A549 (cell line): ENCODE data around the gene KRT71. TPM values are rescaled to one million over a fixed set of nuclear protein-coding genes. Genes with fewer than 3 reads are reported as not detected.

ENCODE experiments used
- ATAC-seq, 2 experiments: fragments of 200-7000 bp in 1 of 2; fragments of >200 bp in 1 of 2; cut with Nextera tagmentation in 1 of 2; cut with Tn5 transposase in 1 of 2; 3 replicates each; pipeline versions ENCODE4 v1.8.0 to v1.9.1; 2018 to 2020; ENCODE audit warnings: mild to moderate bottlenecking in 1 of 2, moderate library complexity in 1 of 2
- CTCF ChIA-PET: fragments of 300-600 bp; sonication (Branson Sonifier 250); formaldehyde crosslinking; extraction: SDS; loops from one replicate; lab custom pipeline; 2021; ENCODE audit warnings: antibody characterized with exemption, inconsistent platforms; lab: Yijun Ruan, JAX
- POLR2A ChIA-PET: fragments of 350-600 bp; formaldehyde crosslinking; extraction: SDS; loops from one replicate; lab custom pipeline; 2021; ENCODE audit warnings: antibody characterized with exemption, inconsistent platforms; lab: Yijun Ruan, JAX
- DNase-seq, 2 experiments: peaks; one replicate each; pipeline versions ENCODE4 v3.0.0 to v3.0.0-alpha.2; 2011 to 2016; ENCODE audit warnings: low read depth in 1 of 2, low spot score in 1 of 2
- FAIRE-seq: peaks from 2 replicates; lab custom pipeline; 2011; peaks lifted over from hg19 to GRCh38; lab: Jason Lieb, UNC
- H3K27ac ChIP-seq, 2 experiments: fragments of >200 bp; sonication (Bioruptor Twin); formaldehyde crosslinking; 3 replicates each; pipeline ENCODE4 v1.5.1; 2016 to 2017
- H3K4me1 ChIP-seq: fragments of >200 bp; sonication (Bioruptor Twin); formaldehyde crosslinking; 3 replicates; pipeline ENCODE4 v1.6.1; 2016
- H3K4me2 ChIP-seq: fragments of >200 bp; sonication (Bioruptor Twin); formaldehyde crosslinking; 3 replicates; pipeline ENCODE4 v1.6.1; 2016
- H3K4me3 ChIP-seq: fragments of >200 bp; sonication (Bioruptor Twin); formaldehyde crosslinking; 3 replicates; pipeline ENCODE4 v1.5.1; 2016
- H3K9me3 ChIP-seq: fragments of >200 bp; sonication (Bioruptor Twin); formaldehyde crosslinking; 3 replicates; pipeline ENCODE4 v1.6.1; 2016
- CHD2 ChIP-seq: fragments of 150-350 bp; IDR thresholded peaks from 2 replicates; pipeline ENCODE4 v1.6.1; 2014; ENCODE audit warnings: low read length; ENCODE audit not compliant: partially characterized antibody
- CHD4 ChIP-seq: fragments of 200-600 bp; sonication (generic); IDR thresholded peaks from 2 replicates; pipeline ENCODE4 v1.6.1; 2016; ENCODE audit warnings: antibody characterized with exemption, mild to moderate bottlenecking, borderline replicate concordance
- HDAC2 ChIP-seq: fragments of 200-600 bp; sonication (generic); IDR thresholded peaks from 2 replicates; pipeline ENCODE4 v1.6.1; 2016
- HEYL ChIP-seq: fragments of 250-450 bp; sonication (Bioruptor Pico); IDR thresholded peaks from 2 replicates; pipeline ENCODE4 v1.8.0; 2021; ENCODE audit warnings: mild to moderate bottlenecking, moderate library complexity
- HOXA7 ChIP-seq: fragments of 250-450 bp; sonication (Bioruptor Pico); IDR thresholded peaks from 2 replicates; pipeline ENCODE4 v1.5.0; 2020; ENCODE audit warnings: mild to moderate bottlenecking, moderate library complexity
- HOXB13 ChIP-seq: fragments of 250-450 bp; sonication (Bioruptor Pico); IDR thresholded peaks from 2 replicates; pipeline ENCODE4 v1.5.0; 2020; ENCODE audit warnings: low read depth, mild to moderate bottlenecking, moderate library complexity
- JUN ChIP-seq, 2 experiments: fragments of >200 bp; sonication (Bioruptor Twin); formaldehyde crosslinking; IDR thresholded peaks; 2 replicates in 1 of 2; 3 replicates in 1 of 2; pipeline ENCODE4 v1.6.1; 2016 to 2017
- KDM5A ChIP-seq: fragments of 200-600 bp; sonication (generic); IDR thresholded peaks from 2 replicates; pipeline ENCODE4 v1.6.1; 2016; ENCODE audit warnings: antibody characterized with exemption, mild to moderate bottlenecking
- MAFK ChIP-seq: fragments of 450-650 bp; IDR thresholded peaks from 2 replicates; pipeline ENCODE4 v1.6.1; 2014; ENCODE audit not compliant: partially characterized antibody
- NFE2L2 ChIP-seq: fragments of 150-350 bp; conservative IDR thresholded peaks from 2 replicates; pipeline ENCODE4 v1.6.1; 2014; ENCODE audit warnings: low read length
- NR3C1 ChIP-seq: fragments of >200 bp; sonication (Bioruptor Twin); formaldehyde crosslinking; IDR thresholded peaks from 3 replicates; pipeline ENCODE4 v1.6.1; 2017
- POLR2AphosphoS2 ChIP-seq: conservative IDR thresholded peaks from 2 replicates; pipeline ENCODE4 v1.6.1; 2012; ENCODE audit warnings: low read length, improper control_type of control experiment, inconsistent platforms
- RAD21 ChIP-seq, 2 experiments: fragments of >200 bp in 1 of 2; sonication (Bioruptor Twin) in 1 of 2; formaldehyde crosslinking in 1 of 2; IDR thresholded peaks in 1 of 2; conservative IDR thresholded peaks in 1 of 2; 2 replicates in 1 of 2; 3 replicates in 1 of 2; pipeline ENCODE4 v1.6.1; 2012 to 2018; ENCODE audit warnings: inconsistent platforms in 1 of 2
- TFCP2L1 ChIP-seq: fragments of 250-450 bp; sonication (Bioruptor Pico); IDR thresholded peaks from 2 replicates; pipeline ENCODE4 v1.5.0; 2021; ENCODE audit warnings: mild to moderate bottlenecking
- ZFP36 ChIP-seq: fragments of 450-650 bp; IDR thresholded peaks from 2 replicates; pipeline ENCODE4 v1.6.1; 2014; ENCODE audit warnings: borderline replicate concordance; ENCODE audit not compliant: partially characterized antibody
- ZNF302 ChIP-seq: fragments of 250-450 bp; sonication (Bioruptor Pico); IDR thresholded peaks from 2 replicates; pipeline ENCODE4 v1.9.0; 2021; ENCODE audit warnings: inconsistent platforms, mild to moderate bottlenecking, moderate library complexity
- ZSCAN20 ChIP-seq: fragments of 250-450 bp; sonication (Bioruptor Pico); IDR thresholded peaks from 2 replicates; pipeline ENCODE4 v1.8.0; 2022; ENCODE audit warnings: mild to moderate bottlenecking, moderate library complexity
- WGBS: methylation state at CpG from one replicate; pipeline ENCODE4 v1.1.6; 2017; ENCODE audit errors: missing lambda C conversion rate; 5-methylcytosine and 5-hydroxymethylcytosine counted together
- polyA plus RNA-seq, 4 experiments: library from polyadenylated mRNA; depleted of rRNA in 3 of 4; stranded (reverse); fragments of >200 nt; fragmentation: RNase III in 1 of 4; extraction: RNeasy Plus Mini Kit Qiagen cat#74134 plus additional on column Dnase treatment in 1 of 4; gene quantifications; 2 replicates in 3 of 4; 3 replicates in 1 of 4; pipeline ENCODE4 v1.2.3, GENCODE V29; 2011 to 2017
- TF ChIP-seq, protein P1 (sequence below): IDR thresholded peaks from 2 replicates; pipeline ENCODE4 v1.6.1; 2012; ENCODE audit warnings: low read depth, borderline replicate concordance
- TF ChIP-seq, protein P2 (sequence below): fragments of 250-450 bp; sonication (Bioruptor Pico); IDR thresholded peaks from 2 replicates; pipeline ENCODE4 v1.5.0; 2020; ENCODE audit warnings: low read depth, mild to moderate bottlenecking, moderate library complexity
- TF ChIP-seq, protein P3 (sequence below): fragments of >200 bp; sonication (Bioruptor Twin); formaldehyde crosslinking; IDR thresholded peaks from 3 replicates; pipeline ENCODE4 v1.6.1; 2016
- TF ChIP-seq, protein P4 (sequence below): fragments of 250-450 bp; sonication (Bioruptor Pico); IDR thresholded peaks from 2 replicates; pipeline ENCODE4 v1.5.0; 2021; ENCODE audit warnings: mild to moderate bottlenecking, moderate library complexity, borderline replicate concordance
- TF ChIP-seq, protein P5 (sequence below): IDR thresholded peaks from 2 replicates; pipeline ENCODE4 v1.6.1; 2012
- TF ChIP-seq, protein P6 (sequence below): fragments of 200-600 bp; sonication (generic); IDR thresholded peaks from 2 replicates; pipeline ENCODE4 v1.6.1; 2016; ENCODE audit warnings: antibody characterized with exemption, mild to moderate bottlenecking, moderate library complexity

KRT71 gene
- polyA plus RNA-seq, 2 of the 4 experiments (the other 2 are of a cell fraction), result not detected

DNA sequence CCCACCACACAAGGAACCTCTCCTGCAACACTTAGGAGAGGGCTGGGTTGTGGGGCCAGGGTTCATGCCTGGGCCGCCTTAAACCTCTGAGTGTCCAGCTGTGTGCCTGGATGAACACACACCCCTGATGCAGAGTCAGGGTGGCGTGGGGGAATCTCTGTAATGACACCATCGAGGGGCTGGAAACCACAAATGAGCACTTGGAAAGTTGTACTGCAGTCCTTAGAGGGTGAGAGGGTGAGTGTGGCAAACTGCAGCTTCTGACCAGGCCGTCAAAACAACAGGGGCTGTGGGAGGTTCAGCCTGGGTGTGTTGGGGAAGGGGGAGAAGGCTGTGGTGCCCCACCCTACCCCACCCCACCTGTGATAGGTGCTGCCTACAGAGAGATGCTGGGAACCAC, 20.3 kb downstream of the KRT71 start:
- TF ChIP-seq TFCP2L1 (CRISPR knock-in tag) (no peak), HOXB13 (no peak), ZNF302 (CRISPR knock-in tag) (no peak), RAD21 (conservative IDR thresholded peaks at IDR 0.05 in 1 of 2, IDR thresholded peaks at IDR 0.05 in 1 of 2) (no peak)
- TF ChIP-seq, protein P1, sequence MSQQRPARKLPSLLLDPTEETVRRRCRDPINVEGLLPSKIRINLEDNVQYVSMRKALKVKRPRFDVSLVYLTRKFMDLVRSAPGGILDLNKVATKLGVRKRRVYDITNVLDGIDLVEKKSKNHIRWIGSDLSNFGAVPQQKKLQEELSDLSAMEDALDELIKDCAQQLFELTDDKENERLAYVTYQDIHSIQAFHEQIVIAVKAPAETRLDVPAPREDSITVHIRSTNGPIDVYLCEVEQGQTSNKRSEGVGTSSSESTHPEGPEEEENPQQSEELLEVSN, result no peak
- Histone ChIP-seq H3K9me3 (no peaks in the 10 kb centered on the region), H3K27ac (no peak overlapping the region), H3K4me1 (no peaks in the 10 kb centered on the region), H3K4me2 (no peak overlapping the region), H3K4me3 (no peak overlapping the region)
- FAIRE-seq, result no peak
- ATAC-seq, result no peak
- WGBS, result 50% methylated on average over 4 of the region's 4 CpGs
- DNase-seq, result no peak
- POLR2A ChIA-PET, result no interaction called here
- CTCF ChIA-PET, result interaction anchor here (0.6 to 5.8 kb wide), 7 partner anchors 10 to 347 kb away, joined by 3 to 31 read pairs (median 4); no protein-coding TSS in a partner anchor

DNA sequence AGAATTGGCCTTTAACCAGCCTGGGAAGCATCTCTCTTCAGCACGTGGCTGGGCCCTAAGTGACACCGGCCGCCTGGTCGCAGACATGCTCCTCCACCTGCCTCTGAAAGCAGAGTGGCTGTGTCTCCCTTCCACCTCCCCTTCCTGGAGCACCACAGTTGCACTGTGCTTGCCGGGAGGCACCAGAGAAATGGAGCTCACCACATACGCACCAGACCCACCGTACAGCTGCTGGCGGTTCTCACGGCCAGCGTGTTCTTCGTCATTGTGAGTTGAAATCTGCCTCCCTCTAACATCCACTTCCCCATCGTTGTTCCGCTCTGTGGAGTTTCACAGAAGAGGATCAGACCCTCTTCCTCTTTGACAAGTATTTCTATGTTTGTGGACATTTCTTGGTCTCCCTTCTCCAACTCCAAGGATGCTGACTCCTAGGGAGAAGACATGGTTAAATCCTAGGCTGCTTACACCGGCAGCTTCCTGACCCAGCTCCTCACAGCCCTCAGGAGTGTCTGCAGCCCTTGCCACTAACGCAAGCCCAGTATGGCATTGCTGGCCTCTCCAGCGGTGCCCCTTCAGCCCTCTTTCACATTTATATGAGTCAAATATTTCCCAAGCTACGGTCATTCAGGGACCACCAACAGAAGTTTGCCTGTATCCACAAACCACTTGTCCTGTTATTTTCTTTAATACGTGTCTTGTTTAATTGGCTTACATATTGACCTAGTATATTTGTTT, 21.2 kb downstream of the KRT71 start:
- no peak overlapping the region for H3K4me3 ChIP-seq
- no peak; a peak in 2 of 6 replicates for ATAC-seq
- H3K27ac ChIP-seq, result no peak overlapping the region
- H3K9me3 ChIP-seq, result no peaks in the 10 kb centered on the region
- ChIA-PET CTCF (interaction anchor here (0.6 to 5.8 kb wide), 5 partner anchors 9 to 158 kb away, joined by 3 to 31 read pairs (median 4); partner anchors contain the start of gene KRT5), POLR2A (no interaction called here)
- no peak for FAIRE-seq
- H3K4me2 ChIP-seq, result no peak overlapping the region
- 69% methylated on average over 17 of the region's 18 CpGs for WGBS
- H3K4me1 ChIP-seq, result no peaks in the 10 kb centered on the region
- DNase-seq, result no peak
- TF ChIP-seq, protein P2, sequence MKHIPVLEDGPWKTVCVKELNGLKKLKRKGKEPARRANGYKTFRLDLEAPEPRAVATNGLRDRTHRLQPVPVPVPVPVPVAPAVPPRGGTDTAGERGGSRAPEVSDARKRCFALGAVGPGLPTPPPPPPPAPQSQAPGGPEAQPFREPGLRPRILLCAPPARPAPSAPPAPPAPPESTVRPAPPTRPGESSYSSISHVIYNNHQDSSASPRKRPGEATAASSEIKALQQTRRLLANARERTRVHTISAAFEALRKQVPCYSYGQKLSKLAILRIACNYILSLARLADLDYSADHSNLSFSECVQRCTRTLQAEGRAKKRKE (CRISPR knock-in tag), result no peak
- TF ChIP-seq MAFK, result no peak
- no peak for TF ChIP-seq ZNF302 (CRISPR knock-in tag)
- TF ChIP-seq CHD2, result no peak
- TF ChIP-seq TFCP2L1 (CRISPR knock-in tag), result no peak

DNA sequence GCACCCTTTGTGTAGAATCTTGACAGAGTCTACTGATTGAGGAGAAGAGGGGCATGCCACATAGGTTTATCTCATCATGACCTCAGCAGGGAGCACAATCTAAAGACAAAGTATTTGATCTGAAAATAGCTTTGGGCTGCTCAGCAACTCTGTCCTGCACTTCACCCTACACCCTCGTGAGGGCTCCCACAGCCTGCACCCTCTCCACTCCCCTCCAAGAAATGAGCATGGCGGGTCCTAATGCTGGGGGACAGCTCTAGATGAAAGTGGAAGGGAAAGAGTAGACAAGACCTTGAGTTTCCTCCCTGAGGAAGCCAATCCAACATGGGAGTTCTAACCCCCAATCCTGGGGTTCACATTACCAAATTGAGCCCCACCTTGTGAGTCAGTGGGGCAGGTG, 22.0 kb downstream of the KRT71 start:
- no peak overlapping the region for H3K4me3 ChIP-seq
- TF ChIP-seq CHD2 (no peak), CHD4 (no peak), JUN (IDR thresholded peaks at IDR 0.05) (no peak), HDAC2 (no peak), HOXA7 (CRISPR knock-in tag) (no peak), ZFP36 (no peak), ZSCAN20 (no peak), POLR2AphosphoS2 (no peak), NR3C1 (no peak), HEYL (no peak), NFE2L2 (no peak), KDM5A (no peak)
- TF ChIP-seq, protein P3, sequence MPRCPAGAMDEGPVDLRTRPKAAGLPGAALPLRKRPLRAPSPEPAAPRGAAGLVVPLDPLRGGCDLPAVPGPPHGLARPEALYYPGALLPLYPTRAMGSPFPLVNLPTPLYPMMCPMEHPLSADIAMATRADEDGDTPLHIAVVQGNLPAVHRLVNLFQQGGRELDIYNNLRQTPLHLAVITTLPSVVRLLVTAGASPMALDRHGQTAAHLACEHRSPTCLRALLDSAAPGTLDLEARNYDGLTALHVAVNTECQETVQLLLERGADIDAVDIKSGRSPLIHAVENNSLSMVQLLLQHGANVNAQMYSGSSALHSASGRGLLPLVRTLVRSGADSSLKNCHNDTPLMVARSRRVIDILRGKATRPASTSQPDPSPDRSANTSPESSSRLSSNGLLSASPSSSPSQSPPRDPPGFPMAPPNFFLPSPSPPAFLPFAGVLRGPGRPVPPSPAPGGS, result no peak
- TF ChIP-seq, protein P4, sequence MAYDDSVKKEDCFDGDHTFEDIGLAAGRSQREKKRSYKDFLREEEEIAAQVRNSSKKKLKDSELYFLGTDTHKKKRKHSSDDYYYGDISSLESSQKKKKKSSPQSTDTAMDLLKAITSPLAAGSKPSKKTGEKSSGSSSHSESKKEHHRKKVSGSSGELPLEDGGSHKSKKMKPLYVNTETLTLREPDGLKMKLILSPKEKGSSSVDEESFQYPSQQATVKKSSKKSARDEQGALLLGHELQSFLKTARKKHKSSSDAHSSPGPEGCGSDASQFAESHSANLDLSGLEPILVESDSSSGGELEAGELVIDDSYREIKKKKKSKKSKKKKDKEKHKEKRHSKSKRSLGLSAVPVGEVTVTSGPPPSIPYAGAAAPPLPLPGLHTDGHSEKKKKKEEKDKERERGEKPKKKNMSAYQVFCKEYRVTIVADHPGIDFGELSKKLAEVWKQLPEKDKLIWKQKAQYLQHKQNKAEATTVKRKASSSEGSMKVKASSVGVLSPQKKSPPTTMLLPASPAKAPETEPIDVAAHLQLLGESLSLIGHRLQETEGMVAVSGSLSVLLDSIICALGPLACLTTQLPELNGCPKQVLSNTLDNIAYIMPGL (CRISPR knock-in tag), result no peak
- TF ChIP-seq, protein P5, sequence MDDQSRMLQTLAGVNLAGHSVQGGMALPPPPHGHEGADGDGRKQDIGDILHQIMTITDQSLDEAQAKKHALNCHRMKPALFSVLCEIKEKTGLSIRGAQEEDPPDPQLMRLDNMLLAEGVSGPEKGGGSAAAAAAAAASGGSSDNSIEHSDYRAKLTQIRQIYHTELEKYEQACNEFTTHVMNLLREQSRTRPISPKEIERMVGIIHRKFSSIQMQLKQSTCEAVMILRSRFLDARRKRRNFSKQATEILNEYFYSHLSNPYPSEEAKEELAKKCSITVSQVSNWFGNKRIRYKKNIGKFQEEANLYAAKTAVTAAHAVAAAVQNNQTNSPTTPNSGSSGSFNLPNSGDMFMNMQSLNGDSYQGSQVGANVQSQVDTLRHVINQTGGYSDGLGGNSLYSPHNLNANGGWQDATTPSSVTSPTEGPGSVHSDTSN, result no peak
- TF ChIP-seq, protein P6, sequence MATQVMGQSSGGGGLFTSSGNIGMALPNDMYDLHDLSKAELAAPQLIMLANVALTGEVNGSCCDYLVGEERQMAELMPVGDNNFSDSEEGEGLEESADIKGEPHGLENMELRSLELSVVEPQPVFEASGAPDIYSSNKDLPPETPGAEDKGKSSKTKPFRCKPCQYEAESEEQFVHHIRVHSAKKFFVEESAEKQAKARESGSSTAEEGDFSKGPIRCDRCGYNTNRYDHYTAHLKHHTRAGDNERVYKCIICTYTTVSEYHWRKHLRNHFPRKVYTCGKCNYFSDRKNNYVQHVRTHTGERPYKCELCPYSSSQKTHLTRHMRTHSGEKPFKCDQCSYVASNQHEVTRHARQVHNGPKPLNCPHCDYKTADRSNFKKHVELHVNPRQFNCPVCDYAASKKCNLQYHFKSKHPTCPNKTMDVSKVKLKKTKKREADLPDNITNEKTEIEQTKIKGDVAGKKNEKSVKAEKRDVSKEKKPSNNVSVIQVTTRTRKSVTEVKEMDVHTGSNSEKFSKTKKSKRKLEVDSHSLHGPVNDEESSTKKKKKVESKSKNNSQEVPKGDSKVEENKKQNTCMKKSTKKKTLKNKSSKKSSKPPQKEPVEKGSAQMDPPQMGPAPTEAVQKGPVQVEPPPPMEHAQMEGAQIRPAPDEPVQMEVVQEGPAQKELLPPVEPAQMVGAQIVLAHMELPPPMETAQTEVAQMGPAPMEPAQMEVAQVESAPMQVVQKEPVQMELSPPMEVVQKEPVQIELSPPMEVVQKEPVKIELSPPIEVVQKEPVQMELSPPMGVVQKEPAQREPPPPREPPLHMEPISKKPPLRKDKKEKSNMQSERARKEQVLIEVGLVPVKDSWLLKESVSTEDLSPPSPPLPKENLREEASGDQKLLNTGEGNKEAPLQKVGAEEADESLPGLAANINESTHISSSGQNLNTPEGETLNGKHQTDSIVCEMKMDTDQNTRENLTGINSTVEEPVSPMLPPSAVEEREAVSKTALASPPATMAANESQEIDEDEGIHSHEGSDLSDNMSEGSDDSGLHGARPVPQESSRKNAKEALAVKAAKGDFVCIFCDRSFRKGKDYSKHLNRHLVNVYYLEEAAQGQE, result no peak
- no peaks in the 10 kb centered on the region for H3K9me3 ChIP-seq
- no peak overlapping the region for H3K27ac ChIP-seq
- H3K4me2 ChIP-seq, result no peak overlapping the region
- no peak for FAIRE-seq
- ATAC-seq, result no peak
- ChIA-PET POLR2A (no interaction called here), CTCF (interaction anchor here (0.6 to 5.8 kb wide), 6 partner anchors 11 to 364 kb away, joined by 3 to 31 read pairs (median 4); partner anchors contain the start of gene KRT5)
- no peak for DNase-seq
- 61% methylated on average over 2 of the region's 2 CpGs for WGBS
- H3K4me1 ChIP-seq, result no peaks in the 10 kb centered on the region
